Right atrium auricular region (tissue), 2 donors: ENCODE results near the gene UNC5B. TPM values are rescaled to one million over a fixed set of nuclear protein-coding genes. Genes with fewer than 3 reads are reported as not detected.

Experiments
- DNase-seq: peaks from one replicate; pipeline ENCODE4 v3.0.0-alpha.2; 2019; ENCODE audit warnings: low spot score
- H3K27ac ChIP-seq, 2 donors: fragments of 200-600 bp; sonication (generic); 1 replicate in 1 of 2; 2 replicates in 1 of 2; pipeline ENCODE4 v1.5.1; 2016 to 2019
- H3K27me3 ChIP-seq, 2 donors: fragments of 200-600 bp; sonication (generic); one replicate each; pipeline versions ENCODE4 v1.5.1 to v1.6.0; 2017 to 2019
- H3K36me3 ChIP-seq: fragments of 200-600 bp; sonication (generic); one replicate; pipeline ENCODE4 v1.5.1; 2016
- H3K4me1 ChIP-seq, 2 donors: fragments of 200-600 bp; sonication (generic); one replicate each; pipeline versions ENCODE4 v1.5.1 to v1.6.0; 2017 to 2019
- H3K4me3 ChIP-seq, 2 donors: fragments of 200-600 bp; sonication (generic); 1 replicate in 1 of 2; 2 replicates in 1 of 2; pipeline ENCODE4 v1.5.1; 2017 to 2019; ENCODE audit warnings: mild to moderate bottlenecking in 1 of 2, moderate library complexity in 1 of 2
- H3K9me3 ChIP-seq, 2 donors: fragments of 200-600 bp; sonication (generic); one replicate each; pipeline ENCODE4 v1.5.1; 2019
- total RNA-seq, 2 donors: library from RNA; depleted of rRNA; stranded (reverse); fragments of >200 nt; gene quantifications; one replicate each; pipeline ENCODE4 v1.1.0, GENCODE V29; 2016
- TF ChIP-seq, protein P1 (sequence below), 2 donors: fragments of 200-600 bp; sonication (generic); IDR thresholded peaks; one replicate each; pipeline ENCODE4 v1.5.1; 2019; ENCODE audit warnings: antibody characterized with exemption in 2 of 2

Gene UNC5B
- total RNA-seq, 2 donors from 2014 or later, result 10.9 to 29.2 TPM

- Histone ChIP-seq H3K36me3 (no peaks in the 10 kb centered on the region), H3K9me3 (no peaks in the 10 kb centered on the region), H3K4me1 (no peaks in the 10 kb centered on the region), H3K27ac (no peak overlapping the region), H3K4me3 (no peak overlapping the region), H3K27me3 (no peaks in the 10 kb centered on the region)
- no peak for DNase-seq
- TF ChIP-seq, protein P1, sequence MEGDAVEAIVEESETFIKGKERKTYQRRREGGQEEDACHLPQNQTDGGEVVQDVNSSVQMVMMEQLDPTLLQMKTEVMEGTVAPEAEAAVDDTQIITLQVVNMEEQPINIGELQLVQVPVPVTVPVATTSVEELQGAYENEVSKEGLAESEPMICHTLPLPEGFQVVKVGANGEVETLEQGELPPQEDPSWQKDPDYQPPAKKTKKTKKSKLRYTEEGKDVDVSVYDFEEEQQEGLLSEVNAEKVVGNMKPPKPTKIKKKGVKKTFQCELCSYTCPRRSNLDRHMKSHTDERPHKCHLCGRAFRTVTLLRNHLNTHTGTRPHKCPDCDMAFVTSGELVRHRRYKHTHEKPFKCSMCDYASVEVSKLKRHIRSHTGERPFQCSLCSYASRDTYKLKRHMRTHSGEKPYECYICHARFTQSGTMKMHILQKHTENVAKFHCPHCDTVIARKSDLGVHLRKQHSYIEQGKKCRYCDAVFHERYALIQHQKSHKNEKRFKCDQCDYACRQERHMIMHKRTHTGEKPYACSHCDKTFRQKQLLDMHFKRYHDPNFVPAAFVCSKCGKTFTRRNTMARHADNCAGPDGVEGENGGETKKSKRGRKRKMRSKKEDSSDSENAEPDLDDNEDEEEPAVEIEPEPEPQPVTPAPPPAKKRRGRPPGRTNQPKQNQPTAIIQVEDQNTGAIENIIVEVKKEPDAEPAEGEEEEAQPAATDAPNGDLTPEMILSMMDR (IDR thresholded peaks at IDR 0.05), result no peak
These were observed 122.9 kb downstream of the UNC5B start for GRCh38 chr10:71335173-71335708.

GRCh38 chr10:71336632-71337031 lies 124.3 kb downstream of the UNC5B start:
- H3K27me3 ChIP-seq, result no peaks in the 10 kb centered on the region
- TF ChIP-seq, protein P1 (IDR thresholded peaks at IDR 0.05), result no peak
- no peak overlapping the region for H3K4me3 ChIP-seq
- no peaks in the 10 kb centered on the region for H3K36me3 ChIP-seq
- no peak overlapping the region for H3K27ac ChIP-seq
- no peaks in the 10 kb centered on the region for H3K9me3 ChIP-seq
- no peaks in the 10 kb centered on the region for H3K4me1 ChIP-seq
- DNase-seq, result no peak

DNA sequence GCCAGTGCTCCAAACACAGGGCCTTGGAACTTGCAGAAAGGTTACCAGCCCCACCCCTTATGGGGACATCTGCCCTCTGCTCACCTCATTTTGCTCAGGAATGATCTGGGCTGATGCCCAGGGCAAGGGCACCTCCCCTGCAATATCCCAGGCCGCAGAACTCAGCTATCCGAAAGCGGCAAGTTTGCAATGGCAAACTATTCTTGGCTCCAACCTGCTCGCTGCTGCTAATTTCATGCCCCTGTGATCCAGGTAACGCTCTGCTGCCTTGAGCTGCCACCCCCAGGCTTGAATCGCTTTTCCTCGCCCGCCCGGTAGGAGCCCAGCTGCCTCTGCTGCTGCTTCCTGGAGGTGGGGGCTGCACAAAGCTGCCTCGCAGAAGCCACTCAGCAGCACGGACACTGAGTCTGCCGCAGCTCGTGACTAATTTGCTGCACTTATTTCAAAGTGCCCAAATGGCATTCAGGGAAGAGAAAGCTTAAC lies 124.9 kb downstream of the UNC5B start:
- Histone ChIP-seq H3K9me3 (no peaks in the 10 kb centered on the region), H3K27ac (no peak overlapping the region), H3K4me3 (no peak overlapping the region), H3K4me1 (no peaks in the 10 kb centered on the region), H3K36me3 (no peaks in the 10 kb centered on the region), H3K27me3 (no peaks in the 10 kb centered on the region)
- DNase-seq, result no peak
- TF ChIP-seq, protein P1 (IDR thresholded peaks at IDR 0.05), result no peak

DNA sequence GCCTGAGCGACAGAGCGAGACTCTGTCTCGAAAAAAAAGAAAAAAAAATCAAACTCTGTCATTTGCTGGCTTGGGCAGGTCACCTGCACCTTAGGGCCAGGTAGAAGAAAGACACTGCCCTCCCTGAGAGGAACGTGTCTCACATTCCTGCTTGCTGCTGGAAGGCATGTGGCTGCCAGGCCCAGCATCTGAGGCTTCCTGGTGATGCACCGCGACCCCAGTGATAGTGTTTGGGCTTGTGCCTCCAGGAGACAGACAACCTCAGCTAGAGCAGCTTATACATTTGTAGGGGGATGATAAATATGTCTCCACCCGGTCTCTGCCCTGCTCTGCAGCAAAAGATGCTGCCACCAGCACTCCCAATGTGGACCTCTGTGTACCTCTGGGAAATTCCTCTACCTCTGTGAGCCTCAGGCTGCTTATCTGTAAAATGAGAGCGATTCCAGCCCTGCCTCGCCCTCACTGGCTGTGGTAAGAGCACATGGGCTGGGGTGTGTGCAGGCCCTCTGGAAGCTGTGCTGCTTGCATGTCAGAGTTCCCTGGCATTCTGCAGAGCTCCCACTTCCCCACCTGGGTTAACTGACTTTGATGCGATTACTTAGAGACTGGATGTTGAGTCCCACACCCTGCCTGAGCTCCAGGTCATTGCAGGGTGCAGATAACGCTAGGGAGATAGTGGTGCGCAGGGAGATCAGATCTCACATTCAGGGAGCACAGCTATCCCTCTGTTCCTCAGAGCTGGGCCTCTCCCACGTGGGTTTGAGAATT lies 126.5 kb downstream of the UNC5B start:
- no peaks in the 10 kb centered on the region for H3K36me3 ChIP-seq
- no peak for DNase-seq

DNA sequence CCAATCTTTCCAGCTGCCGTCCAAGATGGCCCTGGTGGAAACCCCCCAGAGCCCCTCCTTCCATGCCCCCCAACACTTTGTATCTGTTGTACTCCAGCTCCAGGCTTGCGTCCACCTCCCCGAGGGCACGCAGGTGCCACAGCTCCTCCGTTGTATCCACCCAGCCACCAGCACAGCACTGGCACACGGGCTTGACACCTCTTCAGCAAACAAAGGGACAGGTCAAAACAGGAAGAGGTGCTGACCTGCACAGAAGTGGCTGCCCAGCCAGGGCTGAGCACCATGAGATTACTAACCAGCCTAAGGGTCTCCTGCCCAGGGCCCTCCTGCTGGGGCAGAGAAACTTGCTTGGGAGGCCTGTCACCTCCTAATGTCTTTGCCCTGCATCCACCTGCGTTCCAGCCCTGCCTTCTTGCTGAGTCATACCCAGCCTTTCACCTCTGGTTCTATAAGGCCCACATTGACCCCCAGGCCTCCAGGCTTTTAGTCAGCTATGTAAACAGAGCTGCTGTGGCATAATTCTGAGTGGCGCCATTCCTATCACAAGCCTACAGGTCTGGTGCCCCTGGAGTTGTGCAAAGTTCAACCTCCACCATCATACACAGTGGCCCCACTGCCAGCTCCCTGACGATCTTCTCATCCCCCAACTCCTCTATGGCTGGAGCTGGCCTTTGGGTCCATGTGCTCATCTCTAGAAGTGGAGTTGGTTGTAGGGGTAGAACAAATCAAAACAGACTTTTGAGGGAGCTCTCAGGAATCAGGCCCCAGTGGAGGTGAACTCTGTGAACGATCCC lies 127.6 kb downstream of the UNC5B start:
- Histone ChIP-seq H3K27me3 (no peaks in the 10 kb centered on the region), H3K27ac (no peak overlapping the region), H3K4me1 (no peaks in the 10 kb centered on the region), H3K4me3 (no peak overlapping the region), H3K9me3 (no peaks in the 10 kb centered on the region), H3K36me3 (no peaks in the 10 kb centered on the region)
- DNase-seq, result no peak
- TF ChIP-seq, protein P1 (IDR thresholded peaks at IDR 0.05), result no peak

More for the DNA sequence above, 126.5 kb downstream of the UNC5B start:
- Histone ChIP-seq H3K9me3 (no peaks in the 10 kb centered on the region), H3K4me1 (no peaks in the 10 kb centered on the region), H3K27ac (no peak overlapping the region), H3K4me3 (no peak overlapping the region), H3K27me3 (no peaks in the 10 kb centered on the region)
- TF ChIP-seq, protein P1 (IDR thresholded peaks at IDR 0.05), result no peak
